Stimulated activated CD8-positive, alpha-beta memory T cell treated with anti-CD3 and anti-CD28 coated beads, Interleukin-15, amount 100 ng/mL, for 24 hours (primary cell): ENCODE measurements around the gene PKN1.

ENCODE experiments used
- DNase-seq: peaks from one replicate; pipeline ENCODE4 v3.0.0-alpha.2; 2020; ENCODE audit warnings: low read depth

Gene PKN1

GRCh38 chr19:14406645-14407401 lies 26.3 kb upstream of the PKN1 start:
- DNase-seq = no peak

GRCh38 chr19:14407605-14408484 lies 25.3 kb upstream of the PKN1 start:
- DNase-seq = no peak

GRCh38 chr19:14408491-14409145 lies 24.5 kb upstream of the PKN1 start:
- no peak for DNase-seq

GRCh38 chr19:14409146-14410023 lies 23.7 kb upstream of the PKN1 start:
- no peak for DNase-seq

GRCh38 chr19:14410091-14411051 lies 22.7 kb upstream of the PKN1 start:
- DNase-seq = no peak

- no peak for DNase-seq
Measured at GRCh38 chr19:14411161-14411937, 21.8 kb upstream of the PKN1 start.

GRCh38 chr19:14411938-14412245 lies 21.2 kb upstream of the PKN1 start:
- DNase-seq = no peak

- DNase-seq = no peak
Measured at GRCh38 chr19:14412324-14412995, 20.6 kb upstream of the PKN1 start.

GRCh38 chr19:14412996-14413692 lies 20.0 kb upstream of the PKN1 start:
- no peak for DNase-seq

- no peak for DNase-seq
Measured at GRCh38 chr19:14413693-14414181, 19.4 kb upstream of the PKN1 start.

- no peak for DNase-seq
Measured at GRCh38 chr19:14414926-14415690, 18.0 kb upstream of the PKN1 start.

- no peak for DNase-seq
Measured at GRCh38 chr19:14416817-14417231, 16.3 kb upstream of the PKN1 start.

GRCh38 chr19:14418856-14419105 lies 14.3 kb upstream of the PKN1 start:
- DNase-seq = no peak

GRCh38 chr19:14419106-14419813 lies 13.8 kb upstream of the PKN1 start, which contains the start of gene DDX39A:
Gene DDX39A (minus strand): TSS chr19:14419341. CDS start chr19:14413220, 6,121 bp downstream.
- DNase-seq = peak; percentile 77

- DNase-seq = no peak
Measured at GRCh38 chr19:14425696-14426138, 7.4 kb upstream of the PKN1 start.

- DNase-seq = no peak
Measured at GRCh38 chr19:14427461-14427860, 5.6 kb upstream of the PKN1 start.

GRCh38 chr19:14428882-14429416 lies 4.2 kb upstream of the PKN1 start:
- DNase-seq = no peak
